Gastroesophageal sphincter (tissue), 3 donors: ENCODE measurements around the gene GRIFIN.

ENCODE experiments used
- CTCF ChIP-seq, 4 experiments: fragments of 200-600 bp in 2 of 4; fragments of 450-650 bp in 2 of 4; sonication (generic) in 1 of 4; IDR thresholded peaks; one replicate each; pipeline ENCODE4 v1.5.1; 2017 to 2019; ENCODE audit warnings: antibody characterized with exemption in 4 of 4, mild to moderate bottlenecking in 2 of 4, moderate library complexity in 2 of 4
- EP300 ChIP-seq: sonication (generic); formaldehyde crosslinking; IDR thresholded peaks from one replicate; pipeline ENCODE4 v1.6.1; 2017; ENCODE audit warnings: antibody characterized with exemption, mild to moderate bottlenecking
- POLR2A ChIP-seq, 2 donors: fragments of 450-650 bp; IDR thresholded peaks; one replicate each; pipeline ENCODE4 v1.6.1; 2017; ENCODE audit warnings: antibody characterized with exemption in 2 of 2, mild to moderate bottlenecking in 2 of 2, moderate library complexity in 1 of 2

GRCh38 chr7:2495418-2496299 is 19.5 kb upstream of the GRIFIN start:
- TF ChIP-seq CTCF (IDR thresholded peaks at IDR 0.05) (no peak), POLR2A (IDR thresholded peaks at IDR 0.05) (no peak), EP300 (no peak)
